HG02885 (cell line): ENCODE data around the gene BAHCC1.

ENCODE experiments used
- ATAC-seq: cut with Tn5 transposase; IDR thresholded peaks from one replicate; pipeline ENCODE4 v1.9.1; 2021; ENCODE audit warnings: mild to moderate bottlenecking; ENCODE audit not compliant: unreplicated experiment, poor library complexity

The BAHCC1 gene

GRCh38 chr17:81409190-81409935 lies 14.1 kb downstream of the BAHCC1 start:
- no peak for ATAC-seq

- no peak for ATAC-seq
Observed at GRCh38 chr17:81410852-81411251, 15.6 kb downstream of the BAHCC1 start.

GRCh38 chr17:81411305-81411704 lies 16.0 kb downstream of the BAHCC1 start:
- ATAC-seq: no peak

- ATAC-seq: peak; percentile 52
Observed at GRCh38 chr17:81412490-81413093, 17.3 kb downstream of the BAHCC1 start.

- ATAC-seq: no peak
Observed at GRCh38 chr17:81413497-81414135, 18.4 kb downstream of the BAHCC1 start.

- no peak for ATAC-seq
Observed at GRCh38 chr17:81414756-81415516, 19.7 kb downstream of the BAHCC1 start.

- no peak for ATAC-seq
Observed at GRCh38 chr17:81415681-81416080, 20.4 kb downstream of the BAHCC1 start.

GRCh38 chr17:81416612-81417011 lies 21.4 kb downstream of the BAHCC1 start:
- ATAC-seq: no peak

- ATAC-seq: no peak
Observed at GRCh38 chr17:81417049-81417878, 22.0 kb downstream of the BAHCC1 start.

GRCh38 chr17:81417879-81418709 lies 22.8 kb downstream of the BAHCC1 start:
- ATAC-seq: no peak

GRCh38 chr17:81418710-81419318 lies 23.6 kb downstream of the BAHCC1 start:
- ATAC-seq: no peak

- no peak for ATAC-seq
Observed at GRCh38 chr17:81419319-81419885, 24.1 kb downstream of the BAHCC1 start.

GRCh38 chr17:81419886-81420768 lies 24.9 kb downstream of the BAHCC1 start:
- no peak for ATAC-seq

GRCh38 chr17:81420769-81421462 lies 25.7 kb downstream of the BAHCC1 start:
- no peak for ATAC-seq

GRCh38 chr17:81422776-81423697 lies 27.8 kb downstream of the BAHCC1 start:
- no peak for ATAC-seq

- no peak for ATAC-seq
Observed at GRCh38 chr17:81423698-81424071, 28.4 kb downstream of the BAHCC1 start.
